ENCODE data around the gene SPEF1.
A peak's percentile ranks its signal among the peaks of the same experiment; 100 is the strongest.

Gene SPEF1

GRCh38 chr20:3748073-3748472 lies 33.2 kb downstream of the SPEF1 start:
- DNase-seq (ENCODE audit: low spot score) = no peak

- no peak for DNase-seq (ENCODE audit: low spot score)
Observed at GRCh38 chr20:3747471-3747870, 33.8 kb downstream of the SPEF1 start.

GRCh38 chr20:3745686-3746173 lies 35.5 kb downstream of the SPEF1 start:
- no peak for DNase-seq (ENCODE audit: low spot score)

GRCh38 chr20:3744806-3745685 lies 36.2 kb downstream of the SPEF1 start:
- DNase-seq (ENCODE audit: low spot score) = peak; percentile 12

- DNase-seq (ENCODE audit: low spot score) = no peak
Observed at GRCh38 chr20:3744037-3744436, 37.2 kb downstream of the SPEF1 start.

GRCh38 chr20:3743251-3743650 lies 38.0 kb downstream of the SPEF1 start:
- no peak for DNase-seq (ENCODE audit: low spot score)

GRCh38 chr20:3741836-3742458 lies 39.3 kb downstream of the SPEF1 start:
- no peak for DNase-seq (ENCODE audit: low spot score)

- no peak for DNase-seq (ENCODE audit: low spot score)
Observed at GRCh38 chr20:3740615-3741301, 40.5 kb downstream of the SPEF1 start.

- no peak for DNase-seq (ENCODE audit: low spot score)
Observed at GRCh38 chr20:3739926-3740451, 41.3 kb downstream of the SPEF1 start.

- DNase-seq (ENCODE audit: low spot score) = no peak
Observed at GRCh38 chr20:3739054-3739925, 42.0 kb downstream of the SPEF1 start.

- no peak for DNase-seq (ENCODE audit: low spot score)
Observed at GRCh38 chr20:3738111-3739053, 42.9 kb downstream of the SPEF1 start.

- DNase-seq (ENCODE audit: low spot score) = no peak
Observed at GRCh38 chr20:3735768-3736167, 45.5 kb downstream of the SPEF1 start.

GRCh38 chr20:3734111-3734843 lies 47.0 kb downstream of the SPEF1 start:
- DNase-seq (ENCODE audit: low spot score) = no peak

GRCh38 chr20:3733119-3733995 lies 47.9 kb downstream of the SPEF1 start:
- DNase-seq (ENCODE audit: low spot score) = no peak

GRCh38 chr20:3732327-3733118 lies 48.7 kb downstream of the SPEF1 start, which contains the start of gene HSPA12B:
Gene HSPA12B (plus strand): TSS chr20:3732685. CDS start chr20:3738675, 5,990 bp downstream.
- no peak for DNase-seq (ENCODE audit: low spot score)

- DNase-seq (ENCODE audit: low spot score) = no peak
Observed at GRCh38 chr20:3731944-3732326, 49.3 kb downstream of the SPEF1 start.

GRCh38 chr20:3730803-3731672 lies 50.2 kb downstream of the SPEF1 start:
- DNase-seq (ENCODE audit: low spot score) = no peak

All from kidney tubule cell (primary cell).